GM19023 (cell line): Measurements from ENCODE around the gene LSMEM2.
"Not testable (repeated sequence)": the region's sequence is repeated elsewhere in the genome, so short reads cannot be mapped to it uniquely, and the experiment has no call there.

Source experiments
- ATAC-seq: cut with Tn5 transposase; IDR thresholded peaks from one replicate; pipeline ENCODE4 v1.9.1; 2021; ENCODE audit warnings: mild to moderate bottlenecking, moderate library complexity; ENCODE audit not compliant: unreplicated experiment

Gene LSMEM2

GRCh38 chr3:50276762-50277101 is 2.2 kb upstream of the LSMEM2 start:
- ATAC-seq, result no peak

GRCh38 chr3:50278123-50278879 is 586 bp upstream of the LSMEM2 start:
- no peak for ATAC-seq

GRCh38 chr3:50279255-50280016 is 549 bp downstream of the LSMEM2 start:
- ATAC-seq, result no peak

GRCh38 chr3:50284121-50284520 is 5.2 kb downstream of the LSMEM2 start:
- ATAC-seq, result not testable (repeated sequence)

- ATAC-seq, result no peak
Observed at GRCh38 chr3:50286322-50287227, 7.7 kb downstream of the LSMEM2 start.

- no peak for ATAC-seq
Observed at GRCh38 chr3:50287262-50287661, 8.4 kb downstream of the LSMEM2 start.

- no peak for ATAC-seq
Observed at GRCh38 chr3:50288387-50289007, 9.6 kb downstream of the LSMEM2 start.

GRCh38 chr3:50289130-50289529 is 10.2 kb downstream of the LSMEM2 start:
- ATAC-seq, result no peak

GRCh38 chr3:50290161-50290641 is 11.3 kb downstream of the LSMEM2 start:
- no peak for ATAC-seq

GRCh38 chr3:50292159-50293078 is 13.5 kb downstream of the LSMEM2 start, which contains the start of gene IFRD2:
Gene IFRD2 (minus strand): TSS chr3:50292429. CDS start chr3:50292274, 155 bp downstream.
- ATAC-seq, result peak; percentile 95

GRCh38 chr3:50293079-50293801 is 14.4 kb downstream of the LSMEM2 start:
- no peak for ATAC-seq

- ATAC-seq, result no peak
Observed at GRCh38 chr3:50294089-50294488, 15.2 kb downstream of the LSMEM2 start.

GRCh38 chr3:50294492-50295403 is 15.9 kb downstream of the LSMEM2 start:
- ATAC-seq, result no peak

- ATAC-seq, result no peak
Observed at GRCh38 chr3:50295553-50296431, 16.9 kb downstream of the LSMEM2 start.

GRCh38 chr3:50296721-50297383 is 18.0 kb downstream of the LSMEM2 start:
- ATAC-seq, result no peak

GRCh38 chr3:50297384-50297775 is 18.5 kb downstream of the LSMEM2 start:
- ATAC-seq, result no peak
